BE2C (cell line): ENCODE data around the gene ABCA7.
A peak's percentile ranks its signal among the peaks of the same experiment; 100 is the strongest.

Experiments
- DNase-seq: peaks from one replicate; pipeline ENCODE4 v3.0.0-alpha.2; 2020
- H3K27me3 ChIP-seq: fragments of 250-450 bp; sonication (Bioruptor Pico); 2 replicates; pipeline ENCODE4 v1.5.1; 2020; ENCODE audit warnings: mild to moderate bottlenecking
- H3K36me3 ChIP-seq: fragments of 250-450 bp; sonication (Bioruptor Pico); 2 replicates; pipeline ENCODE4 v1.5.1; 2020; ENCODE audit warnings: mild to moderate bottlenecking
- H3K4me1 ChIP-seq: fragments of 250-450 bp; sonication (Bioruptor Pico); 2 replicates; pipeline ENCODE4 v1.5.1; 2020
- H3K4me3 ChIP-seq: 2 replicates; pipeline ENCODE4 v1.5.1; 2011; ENCODE audit warnings: low read depth, low read length
- H3K9me3 ChIP-seq: fragments of 250-450 bp; sonication (Bioruptor Pico); 2 replicates; pipeline ENCODE4 v1.5.1; 2020
- TF ChIP-seq, protein P1 (sequence below): IDR thresholded peaks from 2 replicates; pipeline ENCODE4 v1.5.1; 2012; ENCODE audit warnings: mild to moderate bottlenecking, low read depth, low read length

Gene ABCA7

DNA sequence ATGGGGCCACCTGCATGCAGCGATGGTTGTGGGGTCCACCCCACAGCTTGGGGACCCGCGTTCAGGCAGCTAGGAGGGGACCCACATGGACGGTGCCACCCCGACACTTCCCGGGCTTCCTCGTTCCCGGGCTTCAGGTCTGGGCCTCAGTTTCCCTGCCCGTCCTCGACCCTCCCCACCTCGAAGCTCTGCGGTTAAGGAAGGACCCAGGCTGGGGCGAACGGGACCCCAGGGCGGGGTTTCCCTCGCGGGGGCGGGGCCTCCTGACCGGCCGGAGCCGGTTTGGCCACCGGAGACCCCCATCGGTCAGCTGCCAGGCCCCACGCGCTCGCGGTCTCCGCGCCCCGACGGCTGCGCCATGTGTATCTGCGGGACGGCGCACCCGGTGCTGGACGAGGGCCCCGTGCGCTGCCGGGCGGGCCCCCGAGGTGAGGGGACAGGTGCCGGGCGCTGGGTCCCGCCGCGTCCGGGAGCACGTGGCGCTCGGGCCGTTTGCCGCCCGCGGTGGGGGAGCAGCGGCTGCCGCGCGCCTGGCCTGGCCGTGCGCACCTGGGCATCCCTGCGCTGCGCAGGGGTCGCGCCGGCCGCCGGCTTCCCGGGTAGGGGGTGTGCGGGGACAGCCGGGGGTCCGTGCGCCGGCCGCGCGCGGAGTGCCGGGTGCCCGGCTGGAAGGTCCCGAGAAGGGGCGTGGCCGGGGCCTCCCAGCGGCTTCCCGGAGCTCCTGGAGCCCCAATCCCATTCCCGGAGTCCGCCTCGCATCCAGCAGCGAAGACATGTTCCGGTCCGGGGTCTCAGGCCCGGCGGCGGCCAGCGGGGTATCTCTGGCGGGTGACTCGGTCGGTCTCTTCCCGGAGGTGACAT, 31.3 kb downstream of the ABCA7 start:
- H3K4me3 ChIP-seq, result no peak overlapping the region
- peaks cover 59% of the 10 kb centered on the region for H3K27me3 ChIP-seq
- TF ChIP-seq, protein P1, sequence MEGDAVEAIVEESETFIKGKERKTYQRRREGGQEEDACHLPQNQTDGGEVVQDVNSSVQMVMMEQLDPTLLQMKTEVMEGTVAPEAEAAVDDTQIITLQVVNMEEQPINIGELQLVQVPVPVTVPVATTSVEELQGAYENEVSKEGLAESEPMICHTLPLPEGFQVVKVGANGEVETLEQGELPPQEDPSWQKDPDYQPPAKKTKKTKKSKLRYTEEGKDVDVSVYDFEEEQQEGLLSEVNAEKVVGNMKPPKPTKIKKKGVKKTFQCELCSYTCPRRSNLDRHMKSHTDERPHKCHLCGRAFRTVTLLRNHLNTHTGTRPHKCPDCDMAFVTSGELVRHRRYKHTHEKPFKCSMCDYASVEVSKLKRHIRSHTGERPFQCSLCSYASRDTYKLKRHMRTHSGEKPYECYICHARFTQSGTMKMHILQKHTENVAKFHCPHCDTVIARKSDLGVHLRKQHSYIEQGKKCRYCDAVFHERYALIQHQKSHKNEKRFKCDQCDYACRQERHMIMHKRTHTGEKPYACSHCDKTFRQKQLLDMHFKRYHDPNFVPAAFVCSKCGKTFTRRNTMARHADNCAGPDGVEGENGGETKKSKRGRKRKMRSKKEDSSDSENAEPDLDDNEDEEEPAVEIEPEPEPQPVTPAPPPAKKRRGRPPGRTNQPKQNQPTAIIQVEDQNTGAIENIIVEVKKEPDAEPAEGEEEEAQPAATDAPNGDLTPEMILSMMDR, result no peak
- H3K4me1 ChIP-seq, result peaks cover 4% of the 10 kb centered on the region; the same call in 1 of the 2 replicates
- no peak for DNase-seq
- no peaks in the 10 kb centered on the region for H3K36me3 ChIP-seq
- peaks cover 4% of the 10 kb centered on the region; the same call in 1 of the 2 replicates for H3K9me3 ChIP-seq

DNA sequence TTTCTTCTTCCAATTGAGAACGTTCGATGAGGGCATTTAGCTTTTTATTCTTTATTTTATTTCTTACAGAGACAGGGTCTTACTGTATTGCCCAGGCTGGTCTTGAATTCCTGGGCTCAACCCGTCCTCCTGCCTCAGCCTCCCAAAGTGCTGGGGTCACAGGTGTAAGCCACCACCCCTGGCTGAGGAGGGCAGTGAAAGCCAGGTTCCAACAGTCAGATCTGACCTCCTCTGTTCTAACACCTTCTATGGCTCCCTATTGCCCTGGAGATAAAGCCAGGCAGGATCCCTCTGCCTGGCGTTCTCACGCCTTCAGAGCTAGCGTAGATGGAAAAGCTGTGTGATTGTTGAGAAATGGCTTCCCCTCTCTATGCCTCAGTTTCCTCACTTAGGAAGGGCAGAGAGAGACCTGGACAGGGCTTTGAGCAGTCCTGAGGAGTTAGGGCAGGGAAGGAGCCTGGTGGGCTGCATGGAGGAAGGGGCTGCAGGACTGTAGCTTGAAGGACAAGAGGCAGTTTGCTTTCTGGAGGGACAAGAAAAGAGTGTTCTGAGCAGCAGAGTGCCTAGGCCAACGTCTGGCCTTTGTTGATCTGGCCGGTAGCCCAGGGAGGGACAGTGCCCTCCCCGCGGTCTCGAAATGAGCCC, 32.6 kb downstream of the ABCA7 start:
- 0 out of 2 replicates have a peak, but pooled peaks cover 4% of the 10 kb centered on the region for H3K4me1 ChIP-seq
- TF ChIP-seq, protein P1, result no peak
- peaks cover 46% of the 10 kb centered on the region for H3K27me3 ChIP-seq

DNA sequence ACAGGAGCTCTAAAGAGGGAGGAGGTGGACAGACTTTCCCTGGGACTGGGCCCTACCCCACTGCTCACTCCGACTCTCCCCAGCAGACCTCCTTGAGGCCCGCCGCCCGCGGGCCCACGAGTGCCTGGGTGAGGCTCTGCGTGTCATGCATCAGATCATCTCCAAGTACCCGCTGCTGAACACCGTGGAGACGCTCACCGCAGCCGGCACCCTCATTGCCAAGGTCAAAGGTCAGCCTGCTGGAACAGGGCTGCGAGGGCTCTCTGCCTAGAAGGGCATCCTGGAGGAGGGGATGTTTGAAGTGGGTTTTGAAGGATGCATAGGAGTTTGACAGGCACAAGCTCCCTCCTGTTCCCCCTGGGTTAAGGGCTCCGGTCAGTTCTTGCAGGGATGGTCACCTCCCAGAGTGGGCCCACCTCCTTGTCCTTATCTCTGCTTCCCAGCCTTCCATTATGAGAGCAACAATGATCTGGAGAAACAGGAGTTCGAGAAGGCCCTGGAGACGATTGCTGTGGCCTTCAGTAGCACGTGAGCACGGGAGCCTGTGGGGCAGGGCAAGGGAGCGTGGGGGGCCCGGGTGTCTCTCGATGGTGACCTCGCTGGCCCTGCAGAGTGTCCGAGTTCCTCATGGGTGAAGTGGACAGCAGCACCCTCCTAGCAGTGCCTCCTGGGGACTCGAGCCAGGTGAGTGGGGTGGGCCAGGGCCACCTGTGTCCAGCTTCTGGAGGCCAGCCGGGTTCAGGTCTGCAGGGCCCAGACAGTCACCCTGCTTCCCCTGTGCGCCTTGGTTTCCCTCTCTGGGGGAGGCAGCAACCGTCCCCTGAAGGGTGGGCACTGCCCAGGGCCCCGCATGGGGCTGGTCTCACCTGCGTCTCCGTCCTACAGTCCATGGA, 33.4 kb downstream of the ABCA7 start:
- peaks cover 40% of the 10 kb centered on the region for H3K27me3 ChIP-seq
- H3K36me3 ChIP-seq, result no peaks in the 10 kb centered on the region
- TF ChIP-seq, protein P1, result no peak
- H3K9me3 ChIP-seq, result peaks cover 4% of the 10 kb centered on the region; the same call in 1 of the 2 replicates
- 0 out of 2 replicates have a peak, but pooled peaks cover 4% of the 10 kb centered on the region for H3K4me1 ChIP-seq
- peak; percentile 8 for DNase-seq
- no peak overlapping the region for H3K4me3 ChIP-seq

More for the DNA sequence above, 32.6 kb downstream of the ABCA7 start:
- Histone ChIP-seq H3K4me3 (no peak overlapping the region), H3K9me3 (peaks cover 4% of the 10 kb centered on the region; the same call in 1 of the 2 replicates), H3K36me3 (no peaks in the 10 kb centered on the region)
- no peak for DNase-seq

DNA sequence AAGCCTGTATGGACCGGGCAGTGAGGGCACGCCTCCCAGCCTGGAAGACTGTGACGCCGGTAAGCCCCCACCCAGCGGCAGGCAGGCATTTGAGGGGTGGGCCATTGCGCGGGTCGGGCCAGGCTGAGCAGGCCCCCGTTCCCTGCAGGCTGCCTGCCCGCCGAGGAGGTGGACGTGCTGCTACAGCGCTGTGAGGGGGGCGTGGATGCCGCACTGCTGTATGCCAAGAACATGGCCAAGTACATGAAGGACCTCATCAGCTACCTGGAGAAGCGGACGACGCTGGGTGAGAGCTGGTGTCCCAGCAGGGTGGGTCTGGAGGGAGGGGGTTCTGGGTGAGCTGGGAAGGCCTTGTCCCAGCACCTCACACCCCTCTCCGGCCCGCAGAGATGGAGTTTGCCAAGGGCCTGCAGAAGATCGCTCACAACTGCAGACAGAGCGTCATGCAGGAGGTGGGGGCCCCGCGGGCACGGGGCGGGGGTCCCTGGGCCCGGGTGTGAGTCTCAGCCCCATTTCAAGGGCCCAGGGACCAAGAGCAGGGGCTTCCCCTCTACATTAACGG, 34.1 kb downstream of the ABCA7 start:
- TF ChIP-seq, protein P1, result no peak
- 0 out of 2 replicates have a peak, but pooled peaks cover 4% of the 10 kb centered on the region for H3K4me1 ChIP-seq
- no peaks in the 10 kb centered on the region for H3K36me3 ChIP-seq
- H3K4me3 ChIP-seq, result peak overlapping the region; percentile 45
- DNase-seq, result peak; percentile 11
- peaks cover 33% of the 10 kb centered on the region for H3K27me3 ChIP-seq
- H3K9me3 ChIP-seq, result peaks cover 4% of the 10 kb centered on the region; the same call in 1 of the 2 replicates

DNA sequence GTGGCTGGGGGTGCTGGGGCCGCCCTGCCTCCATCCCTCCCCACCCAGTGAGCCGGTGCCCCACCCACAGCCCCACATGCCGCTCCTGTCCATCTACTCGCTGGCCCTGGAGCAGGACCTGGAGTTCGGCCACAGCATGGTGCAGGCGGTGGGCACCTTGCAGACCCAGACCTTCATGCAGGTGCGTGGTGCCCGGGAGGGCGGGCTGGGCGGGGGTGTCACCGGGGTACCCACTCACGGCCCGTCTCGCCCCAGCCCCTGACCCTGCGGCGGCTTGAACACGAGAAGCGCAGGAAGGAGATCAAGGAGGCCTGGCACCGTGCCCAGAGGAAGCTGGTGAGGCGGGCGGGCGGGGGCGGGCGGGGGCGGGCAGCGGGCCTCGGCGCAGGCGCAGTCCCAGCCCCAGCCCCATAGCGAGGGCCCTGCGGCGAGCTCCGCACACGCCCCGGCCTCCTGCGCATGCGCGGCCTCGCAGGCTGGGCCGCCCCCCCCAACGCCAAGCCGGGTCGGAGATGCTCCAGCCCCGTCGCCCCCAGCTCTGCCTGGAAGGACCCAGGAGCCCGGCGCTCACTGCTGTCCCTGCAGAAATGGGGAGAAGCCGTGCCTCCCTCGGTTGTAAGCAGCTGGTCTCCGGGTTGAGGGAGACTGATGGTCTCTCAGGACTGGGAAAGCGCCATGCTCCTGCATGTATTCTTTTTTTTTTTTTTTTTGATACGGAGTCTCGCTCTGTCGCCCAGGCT, 34.8 kb downstream of the ABCA7 start:
- TF ChIP-seq, protein P1, result no peak
- Histone ChIP-seq H3K9me3 (peaks cover 4% of the 10 kb centered on the region; the same call in 1 of the 2 replicates), H3K36me3 (no peaks in the 10 kb centered on the region), H3K4me1 (0 out of 2 replicates have a peak, but pooled peaks cover 4% of the 10 kb centered on the region), H3K27me3 (peaks cover 28% of the 10 kb centered on the region), H3K4me3 (peak overlapping the region; percentile 65)
- peak; percentile 95 for DNase-seq
